ENCODE measurements around the gene PLAU. TPM values are rescaled to one million over a fixed set of nuclear protein-coding genes. Genes with fewer than 3 reads are reported as not detected.

The PLAU gene
- total and polyA plus RNA-seq, 2 experiments from 2014 or later, result 5.2 to 11.1 TPM

- H3K9me3 ChIP-seq (ENCODE audit: low read depth), result no peaks in the 10 kb centered on the region
- no peaks in the 10 kb centered on the region for H3K27me3 ChIP-seq
- peaks cover 20% of the 10 kb centered on the region for H3K79me2 ChIP-seq
- no peaks in the 10 kb centered on the region for H3K9me2 ChIP-seq (replicated peaks; ENCODE audit: insufficient read depth)
- H4K20me1 ChIP-seq (ENCODE audit: insufficient read depth, poor library complexity, severe bottlenecking), result no peaks in the 10 kb centered on the region
- H3K36me3 ChIP-seq (replicated peaks; ENCODE audit: insufficient read depth, low read depth), result no peaks in the 10 kb centered on the region
- WGBS (ENCODE audit: low lambda C conversion rate, missing lambda C conversion rate), result 95% methylated on average over 4 of the region's 4 CpGs
- no peak for DNase-seq (ENCODE audit: low spot score)
- no peaks in the 10 kb centered on the region for H3K4me1 ChIP-seq (ENCODE audit: insufficient read depth)
- no peak overlapping the region for H3K27ac ChIP-seq
- TF ChIP-seq, protein P1, sequence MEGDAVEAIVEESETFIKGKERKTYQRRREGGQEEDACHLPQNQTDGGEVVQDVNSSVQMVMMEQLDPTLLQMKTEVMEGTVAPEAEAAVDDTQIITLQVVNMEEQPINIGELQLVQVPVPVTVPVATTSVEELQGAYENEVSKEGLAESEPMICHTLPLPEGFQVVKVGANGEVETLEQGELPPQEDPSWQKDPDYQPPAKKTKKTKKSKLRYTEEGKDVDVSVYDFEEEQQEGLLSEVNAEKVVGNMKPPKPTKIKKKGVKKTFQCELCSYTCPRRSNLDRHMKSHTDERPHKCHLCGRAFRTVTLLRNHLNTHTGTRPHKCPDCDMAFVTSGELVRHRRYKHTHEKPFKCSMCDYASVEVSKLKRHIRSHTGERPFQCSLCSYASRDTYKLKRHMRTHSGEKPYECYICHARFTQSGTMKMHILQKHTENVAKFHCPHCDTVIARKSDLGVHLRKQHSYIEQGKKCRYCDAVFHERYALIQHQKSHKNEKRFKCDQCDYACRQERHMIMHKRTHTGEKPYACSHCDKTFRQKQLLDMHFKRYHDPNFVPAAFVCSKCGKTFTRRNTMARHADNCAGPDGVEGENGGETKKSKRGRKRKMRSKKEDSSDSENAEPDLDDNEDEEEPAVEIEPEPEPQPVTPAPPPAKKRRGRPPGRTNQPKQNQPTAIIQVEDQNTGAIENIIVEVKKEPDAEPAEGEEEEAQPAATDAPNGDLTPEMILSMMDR (IDR thresholded peaks at IDR 0.05; ENCODE audit: poor library complexity), result no peak
- TF ChIP-seq EZH2phosphoT487 (IDR thresholded peaks at IDR 0.05; ENCODE audit: low read depth, severe bottlenecking, unreplicated experiment), result no peak
- no peak for TF ChIP-seq EZH2 (IDR thresholded peaks at IDR 0.05; ENCODE audit: borderline replicate concordance)
- no peak overlapping the region for H3K4me2 ChIP-seq
- no peak overlapping the region for H2AFZ ChIP-seq
- H3K4me3 ChIP-seq, result no peak overlapping the region
Measured at GRCh38 chr10:73864229-73864628, 46.7 kb upstream of the PLAU start.

DNA sequence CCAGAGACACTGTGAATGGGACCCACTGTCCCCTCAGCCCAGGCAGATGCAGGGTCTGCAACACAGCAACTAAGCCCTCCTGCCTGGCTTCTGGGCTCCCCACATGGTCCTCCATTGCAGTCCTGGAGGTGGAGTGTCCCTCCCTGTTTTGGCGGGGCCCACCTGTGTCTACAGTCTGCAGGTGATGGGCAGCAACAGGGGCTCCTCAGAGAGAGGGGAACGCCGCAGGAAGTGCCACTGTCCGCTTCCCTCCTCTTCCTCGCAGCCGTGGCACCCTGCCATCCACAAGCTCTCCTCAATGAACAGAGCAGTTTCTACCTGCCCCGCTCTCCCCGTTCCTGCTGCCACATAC, 45.8 kb upstream of the PLAU start:
- Histone ChIP-seq H3K36me3 (replicated peaks; ENCODE audit: insufficient read depth, low read depth) (no peaks in the 10 kb centered on the region), H3K4me2 (no peak overlapping the region), H3K4me1 (ENCODE audit: insufficient read depth) (no peaks in the 10 kb centered on the region), H3K9me2 (replicated peaks; ENCODE audit: insufficient read depth) (no peaks in the 10 kb centered on the region), H3K27me3 (no peaks in the 10 kb centered on the region), H3K79me2 (peaks cover 29% of the 10 kb centered on the region), H2AFZ (no peak overlapping the region), H3K9me3 (ENCODE audit: low read depth) (no peaks in the 10 kb centered on the region), H3K27ac (no peak overlapping the region), H3K4me3 (no peak overlapping the region), H4K20me1 (ENCODE audit: insufficient read depth, poor library complexity, severe bottlenecking) (no peaks in the 10 kb centered on the region)
- 94% methylated on average over 8 of the region's 8 CpGs for WGBS (ENCODE audit: low lambda C conversion rate, missing lambda C conversion rate)
- TF ChIP-seq, protein P1 (IDR thresholded peaks at IDR 0.05; ENCODE audit: poor library complexity), result no peak
- TF ChIP-seq EZH2phosphoT487 (IDR thresholded peaks at IDR 0.05; ENCODE audit: low read depth, severe bottlenecking, unreplicated experiment), result no peak
- no peak for TF ChIP-seq EZH2 (IDR thresholded peaks at IDR 0.05; ENCODE audit: borderline replicate concordance)
- DNase-seq (ENCODE audit: low spot score), result no peak

DNA sequence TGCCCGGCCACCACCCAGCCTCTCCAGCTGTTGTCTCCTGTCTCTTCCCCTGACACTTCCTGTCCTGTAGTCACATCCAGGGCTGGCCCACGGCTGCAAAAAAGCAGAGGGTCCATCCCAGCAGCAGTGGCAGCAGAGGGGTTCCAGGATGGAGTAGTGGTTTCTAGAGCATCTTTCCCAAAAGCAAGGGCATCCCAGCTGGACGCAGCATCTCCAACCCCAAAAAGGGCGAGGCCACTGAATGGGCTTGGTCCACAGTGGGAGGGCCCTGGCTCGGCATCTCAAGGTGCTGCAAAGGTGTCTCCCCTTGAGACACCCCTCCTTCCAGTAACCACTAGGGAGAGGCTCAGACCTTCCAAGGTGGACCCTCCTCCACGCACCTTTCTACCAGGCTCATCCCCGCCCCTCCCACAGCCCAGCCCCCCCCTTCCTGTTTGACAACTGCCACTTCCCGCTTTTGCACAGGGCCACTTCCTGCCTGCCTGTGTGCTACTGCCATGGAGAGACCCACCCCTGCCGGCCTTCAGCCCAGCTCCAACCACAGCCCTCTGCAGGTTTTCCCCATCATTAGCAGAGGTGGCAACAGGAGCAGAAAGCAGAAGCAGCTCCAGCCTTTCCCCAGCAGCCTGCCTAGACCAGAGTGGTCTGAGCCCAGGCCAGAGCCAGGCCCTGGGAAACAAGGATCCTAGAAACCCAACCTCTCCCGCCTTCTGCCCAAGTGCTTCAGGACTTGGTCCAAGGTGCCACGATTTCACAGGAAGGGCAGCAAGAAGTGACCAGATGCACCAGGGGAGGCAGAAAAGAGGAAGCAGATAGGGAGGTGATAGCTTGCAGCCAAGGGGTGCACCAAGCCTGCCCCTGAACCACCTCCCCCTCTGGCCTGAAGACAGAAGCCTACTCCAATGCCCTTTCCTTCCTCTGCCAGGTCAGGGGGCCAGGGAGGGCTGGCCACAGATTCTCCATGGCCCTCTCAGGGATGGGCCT, 45.2 kb upstream of the PLAU start:
- Histone ChIP-seq H3K79me2 (peaks cover 36% of the 10 kb centered on the region), H3K27ac (no peak overlapping the region), H3K9me3 (ENCODE audit: low read depth) (no peaks in the 10 kb centered on the region), H3K9me2 (replicated peaks; ENCODE audit: insufficient read depth) (no peaks in the 10 kb centered on the region), H3K27me3 (no peaks in the 10 kb centered on the region), H3K36me3 (replicated peaks; ENCODE audit: insufficient read depth, low read depth) (no peaks in the 10 kb centered on the region), H3K4me2 (no peak overlapping the region), H3K4me1 (ENCODE audit: insufficient read depth) (peaks cover under 1% of the 10 kb centered on the region), H3K4me3 (no peak overlapping the region), H4K20me1 (ENCODE audit: insufficient read depth, poor library complexity, severe bottlenecking) (no peaks in the 10 kb centered on the region), H2AFZ (no peak overlapping the region)
- TF ChIP-seq, protein P1 (IDR thresholded peaks at IDR 0.05; ENCODE audit: poor library complexity), result no peak
- DNase-seq (ENCODE audit: low spot score), result no peak
- WGBS (ENCODE audit: low lambda C conversion rate, missing lambda C conversion rate), result 82% methylated on average over 11 of the region's 11 CpGs

Data from hepatocyte (in vitro differentiated cells).